22Rv1 (cell line): Measurements from ENCODE around the gene SEMA4A.
"Not testable (repeated sequence)": the region's sequence is repeated elsewhere in the genome, so short reads cannot be mapped to it uniquely, and the experiment has no call there.

Experiments
- CTCF ChIP-seq: fragments of 450-650 bp; IDR thresholded peaks from 2 replicates; pipeline ENCODE4 v1.5.1; 2017; ENCODE audit warnings: mild to moderate bottlenecking
- ZFX ChIP-seq: fragments of 450-650 bp; IDR thresholded peaks from 2 replicates; pipeline ENCODE4 v1.6.1; 2017; ENCODE audit warnings: antibody characterized with exemption, borderline replicate concordance

GRCh38 chr1:156190265-156190664, 36.9 kb downstream of the SEMA4A start:
- not testable (repeated sequence) for TF ChIP-seq CTCF, ZFX
